ENCODE results near the gene NUP62. TPM values are rescaled to one million over a fixed set of nuclear protein-coding genes. Genes with fewer than 3 reads are reported as not detected.

NUP62 gene
- total RNA-seq, 2 experiments from 2014 or later = 113 to 119 TPM

- H3K9me3 Mint-ChIP-seq = no peaks in the 10 kb centered on the region
Observed at GRCh38 chr19:49887037-49887664, 42.2 kb downstream of the NUP62 start.

DNA sequence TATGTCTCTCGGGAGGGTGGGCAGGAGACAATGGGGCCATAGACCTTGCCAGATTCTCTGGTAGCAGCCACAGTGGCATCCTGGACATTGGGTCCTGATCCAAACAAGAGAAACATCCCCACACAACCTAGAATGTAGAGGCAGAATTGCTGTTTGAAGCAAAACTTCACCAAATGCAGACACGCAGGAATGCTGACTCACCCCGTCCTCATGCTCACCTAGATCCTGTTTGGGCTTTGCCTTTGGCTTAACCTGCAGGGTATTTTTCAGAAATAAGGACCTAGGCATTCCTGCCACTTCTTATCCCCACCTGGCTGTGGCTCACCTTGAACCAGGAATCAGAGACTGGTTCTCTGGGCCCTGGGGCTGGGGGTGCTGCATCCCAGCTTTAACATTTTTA is 44.5 kb downstream of the NUP62 start:
- intact Hi-C loops (cut with micrococcal nuclease) = no loop called here
- H3K27me3 Mint-ChIP-seq = no peaks in the 10 kb centered on the region
- ChIA-PET POLR2A (no interaction called here), CTCF (no interaction called here)
- peaks cover 6% of the 10 kb centered on the region for H3K4me1 Mint-ChIP-seq (ENCODE audit: low read depth)
- no peak for TF ChIP-seq CTCF (IDR thresholded peaks at IDR 0.05)
- peaks cover 42% of the 10 kb centered on the region for H3K36me3 Mint-ChIP-seq (ENCODE audit: low read depth)
- DNase-seq = no peak
- no peaks in the 10 kb centered on the region for H3K9me3 Mint-ChIP-seq
- no peak overlapping the region for H3K4me3 Mint-ChIP-seq
- H3K27ac Mint-ChIP-seq = no peak overlapping the region
- ATAC-seq = no peak

More at GRCh38 chr19:49887037-49887664, 42.2 kb downstream of the NUP62 start:
- H3K4me3 Mint-ChIP-seq = no peak overlapping the region
- peaks cover 32% of the 10 kb centered on the region for H3K36me3 Mint-ChIP-seq (ENCODE audit: low read depth)
- peaks cover 19% of the 10 kb centered on the region for H3K4me1 Mint-ChIP-seq (ENCODE audit: low read depth)
- H3K27ac Mint-ChIP-seq = no peak overlapping the region
- intact Hi-C loops (cut with micrococcal nuclease) = no loop called here
- no peaks in the 10 kb centered on the region for H3K27me3 Mint-ChIP-seq
- ATAC-seq = no peak
- no peak for DNase-seq
- POLR2A ChIA-PET = interaction anchor here (0.6 to 1.5 kb wide), 3 partner anchors 10 to 68 kb away, joined by 3 to 5 read pairs (median 3); partner anchors contain the start of genes AKT1S1 and TBC1D17
- TF ChIP-seq CTCF (IDR thresholded peaks at IDR 0.05) = no peak
- CTCF ChIA-PET = no interaction called here

GRCh38 chr19:49884109-49884508 is 45.2 kb downstream of the NUP62 start:
- no peak overlapping the region for H3K4me3 Mint-ChIP-seq
- peaks cover 40% of the 10 kb centered on the region for H3K36me3 Mint-ChIP-seq (ENCODE audit: low read depth)
- DNase-seq = no peak
- no peak overlapping the region for H3K27ac Mint-ChIP-seq
- TF ChIP-seq CTCF (IDR thresholded peaks at IDR 0.05) = no peak
- no peaks in the 10 kb centered on the region for H3K9me3 Mint-ChIP-seq
- peaks cover 2% of the 10 kb centered on the region for H3K4me1 Mint-ChIP-seq (ENCODE audit: low read depth)
- POLR2A ChIA-PET = no interaction called here
- no peaks in the 10 kb centered on the region for H3K27me3 Mint-ChIP-seq
- ATAC-seq = no peak
- CTCF ChIA-PET = no interaction called here
- intact Hi-C loops (cut with micrococcal nuclease) = no loop called here

GRCh38 chr19:49883094-49883493 is 46.2 kb downstream of the NUP62 start:
- TF ChIP-seq CTCF (IDR thresholded peaks at IDR 0.05) = no peak
- intact Hi-C loops (cut with micrococcal nuclease) = no loop called here
- Mint-ChIP-seq H3K36me3 (ENCODE audit: low read depth) (peaks cover 39% of the 10 kb centered on the region), H3K4me1 (ENCODE audit: low read depth) (peaks cover 10% of the 10 kb centered on the region), H3K27ac (no peak overlapping the region), H3K27me3 (no peaks in the 10 kb centered on the region), H3K4me3 (no peak overlapping the region), H3K9me3 (no peaks in the 10 kb centered on the region)
- POLR2A ChIA-PET = interaction anchor here (0.8 to 1.7 kb wide), 2 partner anchors 10 to 93 kb away, joined by 3 to 4 read pairs; no protein-coding TSS in a partner anchor
- no peak for ATAC-seq
- CTCF ChIA-PET = interaction anchor here (0.9 kb wide), 1 partner anchor 55 kb away, joined by 3 read pairs; no protein-coding TSS in a partner anchor
- DNase-seq = no peak

- Mint-ChIP-seq H3K4me3 (no peak overlapping the region), H3K36me3 (ENCODE audit: low read depth) (peaks cover 41% of the 10 kb centered on the region)
Observed at GRCh38 chr19:49882643-49883042, 46.7 kb downstream of the NUP62 start.

More at GRCh38 chr19:49882643-49883042, 46.7 kb downstream of the NUP62 start:
- Mint-ChIP-seq H3K27ac (no peak overlapping the region), H3K27me3 (no peaks in the 10 kb centered on the region), H3K9me3 (no peaks in the 10 kb centered on the region), H3K4me1 (ENCODE audit: low read depth) (peaks cover 12% of the 10 kb centered on the region)
- no peak for TF ChIP-seq CTCF (IDR thresholded peaks at IDR 0.05)
- DNase-seq (no peak), ATAC-seq (no peak)
- intact Hi-C loops (cut with micrococcal nuclease) = no loop called here
- ChIA-PET CTCF (interaction anchor here (0.9 kb wide), 1 partner anchor 55 kb away, joined by 3 read pairs; no protein-coding TSS in a partner anchor), POLR2A (interaction anchor here (0.8 to 1.7 kb wide), 2 partner anchors 11 to 93 kb away, joined by 3 to 4 read pairs; no protein-coding TSS in a partner anchor)
